HG02885 (cell line): Measurements from ENCODE around the gene STYXL1.
A peak's percentile ranks its signal among the peaks of the same experiment; 100 is the strongest.

ENCODE experiments used
- ATAC-seq: cut with Tn5 transposase; IDR thresholded peaks from one replicate; pipeline ENCODE4 v1.9.1; 2021; ENCODE audit warnings: mild to moderate bottlenecking; ENCODE audit not compliant: unreplicated experiment, poor library complexity

Gene STYXL1

GRCh38 chr7:75995996-75996395, 51.8 kb downstream of the STYXL1 start:
- no peak for ATAC-seq

GRCh38 chr7:75995052-75995471, 52.7 kb downstream of the STYXL1 start:
- no peak for ATAC-seq

DNA sequence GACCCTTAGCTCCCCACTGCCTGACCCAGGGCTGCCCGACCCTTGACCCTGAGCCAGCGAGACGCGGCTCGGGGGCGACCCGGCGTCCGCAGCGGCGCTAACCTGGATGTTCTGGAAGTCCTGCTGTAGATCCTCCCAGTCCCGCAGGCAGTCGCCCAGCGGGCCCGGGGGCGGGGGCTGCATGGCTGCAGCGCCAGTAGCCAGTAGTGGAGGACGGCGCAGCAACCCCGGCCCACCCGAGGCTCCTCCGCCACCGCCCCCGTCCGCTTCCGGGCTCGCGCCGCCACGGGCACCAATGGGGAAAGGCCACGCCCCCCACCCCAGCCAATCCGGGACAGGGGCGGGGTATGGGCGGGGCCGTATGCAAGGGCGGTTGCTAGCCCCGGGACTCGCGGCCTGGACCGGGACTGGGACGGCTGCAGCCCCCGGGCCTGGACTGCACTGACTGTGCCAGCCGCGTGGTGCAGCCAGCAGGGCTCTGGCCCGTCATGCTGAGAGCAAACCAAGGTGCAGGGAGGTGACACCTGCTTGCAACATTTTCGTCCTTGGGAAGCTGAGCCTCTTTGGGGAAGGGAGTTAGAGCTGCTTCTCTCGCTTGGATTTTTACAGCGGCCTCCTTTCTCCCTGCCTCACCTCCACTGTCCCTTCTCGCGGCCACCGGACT, 53.3 kb downstream of the STYXL1 start, which contains the start of gene TMEM120A:
Gene TMEM120A (minus strand): TSS at position 208 of the 664 bp plus-strand sequence. CDS start 25 bp downstream, at position 183.
- peak; percentile 96 for ATAC-seq

GRCh38 chr7:75993689-75994387, 54.0 kb downstream of the STYXL1 start:
- ATAC-seq, result peak; percentile 12

GRCh38 chr7:75992083-75992755, 55.6 kb downstream of the STYXL1 start:
- no peak for ATAC-seq

DNA sequence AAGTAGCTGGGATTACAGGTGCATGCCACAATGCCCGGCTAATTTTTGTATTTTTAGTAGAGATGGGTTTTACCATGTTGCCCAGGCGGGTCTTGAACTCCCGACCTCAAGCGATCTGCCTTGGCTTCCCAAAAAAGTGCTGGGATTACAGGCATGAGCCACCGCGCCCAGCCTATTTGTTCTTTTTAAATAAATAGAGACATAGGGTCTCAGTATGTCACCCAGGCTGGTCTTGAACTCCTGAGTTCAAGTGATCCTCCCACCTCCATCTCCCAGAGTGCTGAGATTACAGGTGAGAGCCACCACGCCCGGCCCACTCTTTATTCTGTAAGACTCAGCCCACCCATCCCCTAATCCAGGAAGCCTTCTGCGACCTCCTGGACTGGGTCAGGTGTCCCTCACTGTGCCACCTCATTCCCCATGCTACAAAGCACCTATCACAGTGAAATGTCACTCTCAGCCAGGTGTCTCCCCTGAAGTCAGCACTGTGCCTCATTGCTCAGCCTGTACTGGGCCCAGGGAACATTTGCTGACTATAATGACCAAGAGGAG, 56.2 kb downstream of the STYXL1 start:
- no peak for ATAC-seq

GRCh38 chr7:75989500-75990388, 58.1 kb downstream of the STYXL1 start:
- ATAC-seq, result no peak

DNA sequence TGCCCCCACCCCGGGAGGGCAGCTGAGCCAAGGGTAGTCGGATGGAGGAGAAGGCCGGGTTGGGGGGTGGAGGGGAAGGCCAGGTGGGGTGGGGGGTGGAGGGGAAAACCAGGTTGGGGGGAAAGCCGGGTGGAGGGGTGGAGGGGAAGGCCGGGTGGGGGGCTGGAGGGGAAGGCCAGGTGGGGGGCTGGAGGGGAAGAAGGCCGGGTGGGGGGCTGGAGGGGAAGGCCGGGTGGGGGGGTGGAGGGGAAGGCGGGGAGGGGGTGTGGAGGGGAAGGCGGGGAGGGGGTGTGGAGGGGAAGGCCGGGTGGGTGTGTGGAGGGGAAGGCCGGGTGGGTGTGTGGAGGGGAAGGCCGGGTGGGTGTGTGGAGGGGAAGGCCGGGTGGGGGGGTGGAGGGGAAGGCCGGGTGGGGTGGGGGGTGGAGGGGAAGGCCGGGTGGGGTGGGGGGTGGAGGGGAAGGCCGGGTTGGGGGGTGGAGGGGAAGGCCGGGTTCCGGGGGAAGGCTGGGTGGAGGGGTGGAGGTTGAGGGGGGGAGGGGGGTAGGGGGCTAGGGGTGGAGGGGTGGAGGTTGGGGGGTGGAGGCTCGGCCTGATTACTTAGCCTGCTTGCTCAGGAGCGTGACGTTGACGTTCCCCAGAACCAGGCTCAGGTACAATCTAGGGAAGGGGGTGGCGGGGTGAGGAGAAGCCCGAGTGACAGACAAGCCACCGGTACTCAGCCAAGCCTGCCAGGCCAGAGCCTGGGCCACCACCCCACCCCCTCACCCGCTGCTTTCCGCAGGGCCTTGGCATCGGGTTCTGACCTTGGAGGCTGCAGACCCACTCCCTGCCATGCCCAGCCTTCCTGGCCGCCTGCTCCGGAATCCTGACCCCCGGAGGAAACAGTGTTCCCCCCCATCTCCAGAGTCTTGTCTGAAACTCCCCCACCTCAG, 59.0 kb downstream of the STYXL1 start:
- ATAC-seq, result no peak

- no peak for ATAC-seq
Measured at GRCh38 chr7:75987805-75988567, 59.8 kb downstream of the STYXL1 start.

- no peak for ATAC-seq
Measured at GRCh38 chr7:75987026-75987804, 60.6 kb downstream of the STYXL1 start.

- no peak for ATAC-seq
Measured at GRCh38 chr7:75986147-75986781, 61.5 kb downstream of the STYXL1 start.

DNA sequence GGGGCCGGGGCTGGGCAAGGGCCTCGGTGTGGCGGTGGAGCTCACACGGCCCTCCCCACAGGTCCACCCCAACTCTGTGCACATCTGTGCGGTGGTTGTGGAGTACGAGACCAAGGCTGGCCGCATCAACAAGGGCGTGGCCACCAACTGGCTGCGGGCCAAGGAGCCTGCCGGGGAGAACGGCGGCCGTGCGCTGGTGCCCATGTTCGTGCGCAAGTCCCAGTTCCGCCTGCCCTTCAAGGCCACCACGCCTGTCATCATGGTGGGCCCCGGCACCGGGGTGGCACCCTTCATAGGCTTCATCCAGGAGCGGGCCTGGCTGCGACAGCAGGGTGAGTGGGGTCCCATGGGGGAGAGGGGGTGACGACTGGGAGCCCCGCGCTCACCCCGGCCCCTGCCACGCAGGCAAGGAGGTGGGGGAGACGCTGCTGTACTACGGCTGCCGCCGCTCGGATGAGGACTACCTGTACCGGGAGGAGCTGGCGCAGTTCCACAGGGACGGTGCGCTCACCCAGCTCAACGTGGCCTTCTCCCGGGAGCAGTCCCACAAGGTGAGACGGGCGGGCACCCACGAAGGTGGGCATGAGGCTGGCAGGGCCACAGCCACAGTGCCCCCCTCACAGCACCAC, 62.2 kb downstream of the STYXL1 start:
- no peak for ATAC-seq

DNA sequence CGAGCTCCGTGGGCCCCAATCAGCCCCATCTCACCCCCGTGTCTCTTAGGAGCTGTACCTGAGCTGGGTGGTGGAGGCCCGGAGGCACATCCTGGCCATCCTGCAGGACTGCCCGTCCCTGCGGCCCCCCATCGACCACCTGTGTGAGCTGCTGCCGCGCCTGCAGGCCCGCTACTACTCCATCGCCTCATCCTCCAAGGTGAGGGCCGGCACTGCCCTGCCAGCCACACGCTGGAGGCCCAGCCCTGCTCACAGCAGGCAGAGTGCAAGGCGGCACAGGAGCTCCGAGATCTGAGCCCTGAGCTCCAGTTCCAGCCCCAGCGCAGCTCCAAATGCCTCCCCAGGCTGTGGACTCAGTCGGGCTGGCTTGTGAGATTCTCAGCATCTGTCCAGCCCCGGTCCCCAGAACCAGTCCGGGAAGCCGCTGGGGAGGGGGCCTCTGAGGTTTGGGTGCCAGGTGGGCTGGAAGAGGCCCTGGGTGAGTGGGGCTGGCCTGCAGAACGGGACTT, 62.7 kb downstream of the STYXL1 start:
- no peak for ATAC-seq

DNA sequence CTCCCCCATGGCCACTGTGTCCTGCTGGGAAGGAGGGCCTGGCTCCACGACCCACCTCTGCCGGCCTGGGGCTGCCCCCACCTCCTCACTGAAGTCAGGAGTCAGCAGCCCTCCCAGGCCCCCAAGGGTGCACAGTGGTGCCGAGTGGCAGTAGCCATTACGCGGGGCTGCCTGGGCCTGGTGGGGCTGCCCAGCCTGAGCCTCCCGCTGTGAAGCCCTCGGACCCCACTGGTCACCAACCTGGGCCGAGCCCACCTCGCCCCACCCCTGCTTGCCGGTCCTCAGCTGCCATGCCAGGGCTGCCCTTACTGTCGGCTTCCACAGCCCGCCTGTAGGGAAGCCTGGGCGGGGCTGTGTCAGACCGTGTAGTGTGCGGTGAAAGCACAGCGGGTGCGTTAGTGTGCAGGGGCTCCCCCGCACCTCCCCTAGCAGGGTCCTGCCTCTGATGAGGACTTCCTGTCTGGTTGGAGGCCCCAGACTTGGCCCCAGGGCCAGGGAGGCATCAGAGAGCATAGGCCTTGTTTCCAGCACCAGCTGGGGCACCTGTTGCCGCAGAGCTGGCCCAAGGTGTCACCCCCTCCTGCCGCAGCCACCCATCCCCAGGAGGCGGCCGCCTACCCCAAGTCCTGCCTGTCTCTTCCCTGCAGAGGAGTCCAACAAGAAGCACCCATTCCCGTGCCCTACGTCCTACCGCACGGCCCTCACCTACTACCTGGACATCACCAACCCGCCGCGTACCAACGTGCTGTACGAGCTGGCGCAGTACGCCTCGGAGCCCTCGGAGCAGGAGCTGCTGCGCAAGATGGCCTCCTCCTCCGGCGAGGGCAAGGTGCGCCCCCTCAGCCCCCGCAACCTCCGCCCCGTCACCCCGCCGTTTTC, 63.4 kb downstream of the STYXL1 start:
- ATAC-seq, result no peak

- no peak for ATAC-seq
Measured at GRCh38 chr7:75983471-75984129, 64.2 kb downstream of the STYXL1 start.
